ENCODE data around the gene UBA3.
A peak's percentile ranks its signal among the peaks of the same experiment; 100 is the strongest.

DNA sequence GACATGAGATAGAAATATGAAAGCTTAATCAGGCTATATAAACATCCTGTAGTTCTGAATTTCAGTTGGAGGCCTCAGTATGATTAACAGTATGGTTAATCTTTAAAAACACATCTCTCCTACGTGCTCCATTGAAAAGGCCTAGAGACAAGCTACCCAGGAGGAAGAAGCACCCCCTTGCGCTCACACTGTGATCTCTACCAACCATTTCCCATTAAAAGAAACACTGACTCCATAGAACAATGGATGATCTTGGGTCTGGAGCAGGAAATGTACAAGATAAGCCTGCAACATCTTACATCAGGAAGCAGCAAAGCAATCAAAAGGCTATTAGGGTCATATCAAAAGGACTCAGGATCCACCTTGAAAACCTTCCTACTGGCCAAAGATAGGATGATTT lies 63.3 kb downstream of the UBA3 start:
- TF ChIP-seq, protein P1, sequence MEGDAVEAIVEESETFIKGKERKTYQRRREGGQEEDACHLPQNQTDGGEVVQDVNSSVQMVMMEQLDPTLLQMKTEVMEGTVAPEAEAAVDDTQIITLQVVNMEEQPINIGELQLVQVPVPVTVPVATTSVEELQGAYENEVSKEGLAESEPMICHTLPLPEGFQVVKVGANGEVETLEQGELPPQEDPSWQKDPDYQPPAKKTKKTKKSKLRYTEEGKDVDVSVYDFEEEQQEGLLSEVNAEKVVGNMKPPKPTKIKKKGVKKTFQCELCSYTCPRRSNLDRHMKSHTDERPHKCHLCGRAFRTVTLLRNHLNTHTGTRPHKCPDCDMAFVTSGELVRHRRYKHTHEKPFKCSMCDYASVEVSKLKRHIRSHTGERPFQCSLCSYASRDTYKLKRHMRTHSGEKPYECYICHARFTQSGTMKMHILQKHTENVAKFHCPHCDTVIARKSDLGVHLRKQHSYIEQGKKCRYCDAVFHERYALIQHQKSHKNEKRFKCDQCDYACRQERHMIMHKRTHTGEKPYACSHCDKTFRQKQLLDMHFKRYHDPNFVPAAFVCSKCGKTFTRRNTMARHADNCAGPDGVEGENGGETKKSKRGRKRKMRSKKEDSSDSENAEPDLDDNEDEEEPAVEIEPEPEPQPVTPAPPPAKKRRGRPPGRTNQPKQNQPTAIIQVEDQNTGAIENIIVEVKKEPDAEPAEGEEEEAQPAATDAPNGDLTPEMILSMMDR (IDR thresholded peaks at IDR 0.05; ENCODE audit: extremely low read depth in 1 of 2, insufficient read depth in 1 of 2, low read depth in 1 of 2, low read length in 2 of 2) = no peak
- TF ChIP-seq EZH2 (IDR thresholded peaks at IDR 0.05; ENCODE audit: borderline replicate concordance, low read depth, low read length, severe bottlenecking) (no peak), MYC (IDR thresholded peaks at IDR 0.05; ENCODE audit: low read depth, low read length) (no peak), POLR2A (IDR thresholded peaks at IDR 0.05; ENCODE audit: low read depth, low read length) (no peak), POLR2AphosphoS5 (IDR thresholded peaks at IDR 0.05; ENCODE audit: insufficient read depth, low read depth, low read length) (no peak), JUN (IDR thresholded peaks at IDR 0.05; ENCODE audit: borderline replicate concordance, insufficient read depth, insufficient read length, low read depth) (no peak), FOS (IDR thresholded peaks at IDR 0.05; ENCODE audit: borderline replicate concordance, insufficient read depth, low read length) (no peak), GATA2 (IDR thresholded peaks at IDR 0.05; ENCODE audit: insufficient read depth, insufficient read length, low read depth, low read length) (peak; percentile 48)
- TF ChIP-seq, protein P2, sequence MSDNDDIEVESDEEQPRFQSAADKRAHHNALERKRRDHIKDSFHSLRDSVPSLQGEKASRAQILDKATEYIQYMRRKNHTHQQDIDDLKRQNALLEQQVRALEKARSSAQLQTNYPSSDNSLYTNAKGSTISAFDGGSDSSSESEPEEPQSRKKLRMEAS (IDR thresholded peaks at IDR 0.05; ENCODE audit: insufficient read depth, insufficient read length) = no peak

Data from endothelial cell of umbilical vein (primary cell).